T follicular helper cell (primary cell): Measurements from ENCODE around the gene MRC2.
"Not testable (repeated sequence)": the region's sequence is repeated elsewhere in the genome, so short reads cannot be mapped to it uniquely, and the experiment has no call there.

Experiments used
- DNase-seq: peaks from one replicate; pipeline ENCODE4 v3.0.0-alpha.2; 2020; ENCODE audit warnings: low read depth
- total RNA-seq, 2 experiments: gene quantifications; one replicate each; lab custom pipeline; 2026; lab: John Stamatoyannopoulos, UW

Gene MRC2
- total RNA-seq = 1.8 to 4.2 reads per million in 2 experiments

DNA sequence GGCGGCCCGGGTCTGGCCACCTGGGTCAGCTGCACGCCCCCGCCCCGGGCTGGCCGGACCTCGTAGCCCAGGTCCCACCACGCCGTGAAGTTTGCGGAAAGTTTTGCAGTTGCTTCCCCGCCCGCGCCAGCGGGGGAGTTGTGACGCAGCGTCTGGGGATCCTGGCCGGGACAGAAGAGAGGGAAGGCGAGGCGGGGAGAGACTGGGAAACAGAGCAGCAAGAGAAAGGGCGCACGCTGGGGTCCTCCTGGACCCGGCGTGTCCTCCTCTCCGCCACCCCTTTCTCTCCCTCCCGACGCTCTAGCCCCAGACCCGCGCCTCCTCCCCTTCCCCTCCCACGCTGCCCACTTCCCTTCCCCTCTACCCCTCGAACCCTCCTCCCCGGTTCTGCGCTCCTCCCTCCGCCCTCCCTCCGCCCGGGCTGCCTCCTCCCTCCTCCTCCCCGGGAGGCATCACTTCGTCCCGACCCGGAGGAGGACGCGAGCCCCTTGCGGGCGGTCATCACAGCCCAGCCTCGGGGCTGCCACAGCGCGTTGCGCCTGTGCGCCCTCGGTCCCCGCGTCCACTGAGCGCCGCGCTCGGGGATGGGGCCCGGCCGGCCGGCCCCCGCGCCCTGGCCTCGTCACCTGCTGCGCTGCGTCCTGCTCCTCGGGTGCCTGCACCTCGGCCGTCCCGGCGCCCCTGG lies at the start of gene MRC2:
TSS of gene MRC2 (plus strand) at position 452 of the 685 bp plus-strand sequence. CDS start at position 585, 133 bp downstream.
- no peak for DNase-seq

- no peak for DNase-seq
These were observed 48.5 kb upstream of the MRC2 start for GRCh38 chr17:62578757-62579487.

DNA sequence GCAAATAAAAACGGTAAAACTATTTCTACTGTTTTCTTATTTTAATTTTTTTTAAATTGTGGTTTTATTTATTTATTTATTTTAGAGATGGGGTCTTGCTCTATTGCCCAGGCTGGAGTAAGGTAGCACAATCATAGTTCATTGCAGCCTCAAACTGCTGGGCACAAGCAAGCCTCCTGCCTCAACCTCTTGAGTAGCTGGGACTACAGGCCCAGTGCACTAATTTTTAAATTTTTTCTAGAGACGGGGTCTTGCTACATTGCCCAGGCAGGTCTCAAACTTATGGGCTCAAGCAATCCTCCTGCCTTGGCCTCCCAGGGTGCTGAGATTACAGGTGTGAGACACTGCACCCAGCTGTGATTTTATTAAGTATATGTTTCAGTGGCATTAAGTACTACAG lies 46.5 kb upstream of the MRC2 start:
- DNase-seq = no peak

- no peak for DNase-seq
These were observed 45.7 kb upstream of the MRC2 start for GRCh38 chr17:62581764-62582163.

- no peak for DNase-seq
These were observed 39.9 kb upstream of the MRC2 start for GRCh38 chr17:62587554-62587953.

DNA sequence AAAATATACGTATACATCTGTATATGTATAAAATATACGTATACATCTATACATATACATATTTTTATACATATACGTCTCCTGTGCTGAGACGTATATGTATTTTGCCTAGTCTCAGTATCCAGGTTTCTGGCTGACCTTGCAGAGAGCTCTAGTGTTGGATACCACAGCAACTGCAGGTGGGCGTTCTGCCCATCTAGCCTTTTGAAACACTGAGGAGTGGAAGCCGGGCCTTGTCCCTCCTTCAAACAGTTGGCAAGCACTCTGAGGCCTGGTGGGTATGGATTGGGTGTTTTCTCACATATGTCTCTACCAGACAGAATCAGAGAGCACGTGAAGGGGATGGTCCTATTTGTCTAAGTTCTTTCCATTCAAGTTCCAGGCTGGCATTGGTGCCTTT lies 39.4 kb upstream of the MRC2 start:
- no peak for DNase-seq

GRCh38 chr17:62591333-62591732 lies 36.1 kb upstream of the MRC2 start:
- no peak for DNase-seq

DNA sequence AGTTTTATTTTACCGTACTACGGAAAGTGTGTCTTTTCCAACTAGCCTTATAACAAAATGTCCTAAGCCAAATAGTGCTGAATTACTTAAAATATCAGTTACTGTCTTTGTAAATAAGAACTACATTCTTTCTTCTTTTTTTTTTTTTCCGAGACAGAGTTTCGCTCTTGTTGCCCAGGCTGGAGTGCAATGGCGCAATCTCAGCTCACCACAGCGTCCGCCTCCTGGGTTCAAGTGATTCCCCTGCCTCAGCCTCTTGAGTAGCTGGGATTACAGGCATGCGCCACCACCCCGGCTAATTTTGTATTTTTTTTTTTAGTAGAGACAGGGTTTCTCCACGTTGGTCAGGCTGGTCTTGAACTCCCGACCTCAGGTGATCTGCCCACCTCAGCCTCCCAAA lies 35.6 kb upstream of the MRC2 start:
- DNase-seq = not testable (repeated sequence)

DNA sequence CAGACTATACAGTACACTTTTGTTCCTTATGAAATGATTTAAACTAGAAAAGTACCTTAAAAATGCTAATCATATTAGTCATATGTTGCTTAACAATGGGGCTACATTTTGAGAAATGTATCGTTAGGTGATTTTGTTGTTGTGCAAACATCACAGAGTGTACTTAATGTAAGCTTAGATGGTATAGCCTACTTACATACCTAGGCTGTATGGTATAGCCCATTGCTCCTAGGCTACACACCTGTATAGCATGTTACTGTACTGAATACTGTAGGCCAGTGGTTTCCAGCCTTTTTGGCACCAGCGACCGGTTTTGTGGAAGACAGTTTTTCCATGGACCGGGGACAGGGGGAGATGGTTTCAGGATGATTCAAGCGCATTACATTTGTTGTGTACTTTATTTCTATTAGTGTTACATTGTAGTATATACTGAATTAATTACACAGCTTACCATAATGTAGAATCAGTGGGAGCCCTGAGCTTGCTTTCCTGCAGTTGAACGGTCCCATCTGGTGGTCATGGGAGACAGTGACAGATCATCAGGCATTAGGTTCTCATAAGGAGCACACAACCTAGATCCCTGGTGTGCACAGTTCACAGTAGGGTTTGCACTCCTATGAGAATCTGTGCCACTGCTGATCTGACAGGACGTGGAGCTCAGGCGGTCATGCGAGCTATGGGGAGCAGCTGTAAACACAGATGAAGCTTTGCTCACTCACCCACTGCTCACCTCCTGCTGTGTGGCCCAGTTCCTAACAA lies 35.0 kb upstream of the MRC2 start:
- no peak for DNase-seq

DNA sequence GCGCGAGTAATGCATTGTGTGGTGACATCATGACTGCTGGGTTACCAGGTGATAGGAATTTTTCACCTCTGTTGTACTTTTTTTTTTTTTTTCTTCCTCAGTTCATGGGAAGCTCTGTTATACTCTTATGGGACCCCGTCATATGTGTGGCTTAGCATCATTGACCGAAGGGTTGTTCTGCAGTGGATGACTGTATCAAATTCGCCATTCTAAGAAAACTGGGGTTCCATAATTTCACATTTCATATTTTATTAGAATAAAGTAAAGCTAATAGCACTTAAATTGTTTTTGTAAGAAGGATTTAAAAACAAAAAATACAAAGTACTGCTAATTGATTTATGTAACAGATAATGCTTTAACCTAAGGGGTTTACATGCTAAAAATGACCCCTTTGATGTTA lies 32.0 kb upstream of the MRC2 start:
- DNase-seq = no peak

- DNase-seq = no peak
These were observed 30.8 kb upstream of the MRC2 start for GRCh38 chr17:62596662-62597061.

DNA sequence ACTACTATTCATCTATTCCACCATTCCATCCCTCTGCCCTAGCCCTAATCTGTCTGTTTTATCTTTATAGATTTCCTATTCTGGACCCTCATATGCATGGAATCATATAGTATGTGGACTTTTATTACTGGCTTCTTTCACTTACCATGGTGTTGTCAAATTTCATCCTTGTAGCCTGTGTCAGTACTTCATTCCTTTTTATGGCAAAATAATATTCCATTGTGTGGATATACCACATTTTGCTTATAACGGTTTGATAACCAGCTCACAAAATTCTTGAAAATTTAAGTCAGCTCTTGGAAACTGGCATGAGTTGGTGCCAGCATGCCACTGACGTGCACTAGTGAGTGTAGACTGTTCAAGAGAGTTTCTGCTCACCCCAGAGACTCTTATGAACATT lies 30.3 kb upstream of the MRC2 start:
- no peak for DNase-seq

DNA sequence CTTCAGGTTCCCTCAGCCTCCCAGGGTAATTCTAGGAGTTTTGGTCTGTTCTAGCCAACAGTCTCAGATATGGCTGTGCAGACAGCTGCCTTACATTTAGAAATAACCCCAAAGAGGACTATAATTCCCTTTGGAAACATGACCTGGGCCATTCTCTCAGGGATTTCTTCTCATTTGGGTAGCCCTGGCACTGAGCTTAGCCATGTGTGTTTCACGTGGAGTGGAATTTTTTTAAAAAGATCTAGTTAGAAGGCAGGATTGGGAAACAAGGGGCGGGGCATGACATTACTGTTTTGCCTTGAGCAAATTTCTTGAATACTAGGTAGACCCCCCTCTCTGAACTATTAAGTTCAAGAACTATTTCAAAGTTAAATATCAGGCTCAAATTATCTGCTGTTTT lies 29.6 kb upstream of the MRC2 start:
- DNase-seq = no peak

DNA sequence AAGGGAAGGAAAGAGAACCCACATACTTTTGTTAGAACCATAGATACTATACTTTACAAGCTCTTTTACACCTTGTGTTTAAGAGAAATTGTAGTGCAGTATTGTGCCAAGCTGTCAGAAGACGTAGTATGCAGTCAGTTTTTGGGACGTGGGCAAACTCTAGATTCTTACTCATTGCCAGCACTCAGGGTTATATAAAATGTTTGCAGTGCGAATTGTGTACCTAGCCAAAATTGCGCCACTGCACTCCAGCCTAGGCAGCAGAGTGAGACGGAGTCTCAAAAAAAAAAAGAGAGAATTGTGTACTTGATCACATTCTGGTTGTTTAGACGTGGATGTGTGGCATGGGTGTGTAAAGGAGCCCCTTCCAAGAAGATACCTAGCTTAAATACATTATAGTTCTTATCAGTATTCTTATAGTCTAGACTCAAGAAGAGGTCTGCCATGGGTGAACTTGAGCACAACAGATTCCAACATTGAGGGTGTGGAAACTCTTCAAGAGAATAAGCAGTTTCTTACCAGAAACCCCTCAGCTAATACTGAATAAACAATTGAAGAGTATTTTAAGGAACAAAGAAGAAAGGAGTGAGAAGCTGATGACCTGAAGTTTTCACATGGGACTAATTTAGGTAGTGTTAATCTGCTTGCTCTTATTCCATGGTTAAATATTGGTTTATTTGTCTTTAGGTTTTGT lies 27.4 kb upstream of the MRC2 start:
- DNase-seq = no peak

DNA sequence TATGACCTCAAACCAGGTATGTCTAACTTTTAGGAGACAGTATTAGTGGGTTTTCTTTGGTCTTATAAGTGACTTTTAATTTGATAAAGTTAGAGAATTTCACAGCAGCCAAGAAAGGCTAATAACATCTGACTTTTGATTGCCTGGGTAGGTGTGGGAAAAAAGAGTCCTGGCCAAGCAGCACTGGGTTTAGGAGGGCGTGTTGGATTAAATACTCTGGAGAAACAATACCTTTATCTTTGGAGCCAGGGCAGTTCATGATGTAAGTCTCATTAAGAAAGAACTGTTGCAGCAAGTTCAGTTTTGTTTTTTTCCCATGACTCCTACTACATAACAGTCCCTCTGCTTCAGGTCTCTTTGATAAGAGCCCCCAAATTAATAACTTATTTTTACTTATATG lies 26.7 kb upstream of the MRC2 start:
- no peak for DNase-seq

DNA sequence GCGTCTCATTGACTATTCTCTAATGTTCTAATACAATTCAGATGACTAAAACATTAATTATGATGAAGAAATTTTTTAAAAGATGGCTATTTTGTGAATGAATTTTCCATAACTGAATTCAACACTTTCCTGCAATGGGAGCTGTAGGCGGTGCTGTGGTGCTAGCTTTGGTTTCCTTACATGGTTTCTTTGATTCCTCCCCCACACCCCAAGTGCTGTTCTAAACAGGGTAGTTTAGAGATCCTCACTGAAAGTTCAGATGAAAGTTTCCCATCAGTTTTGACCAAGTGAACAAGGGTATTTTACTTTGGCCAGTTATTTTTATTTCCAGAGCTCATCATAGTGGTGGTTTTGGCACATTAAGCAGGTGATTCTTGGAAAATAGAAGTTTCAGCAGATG lies 26.0 kb upstream of the MRC2 start:
- no peak for DNase-seq

- DNase-seq = not testable (repeated sequence)
These were observed 23.7 kb upstream of the MRC2 start for GRCh38 chr17:62603783-62604182.

GRCh38 chr17:62605588-62605987 lies 21.9 kb upstream of the MRC2 start:
- no peak for DNase-seq

DNA sequence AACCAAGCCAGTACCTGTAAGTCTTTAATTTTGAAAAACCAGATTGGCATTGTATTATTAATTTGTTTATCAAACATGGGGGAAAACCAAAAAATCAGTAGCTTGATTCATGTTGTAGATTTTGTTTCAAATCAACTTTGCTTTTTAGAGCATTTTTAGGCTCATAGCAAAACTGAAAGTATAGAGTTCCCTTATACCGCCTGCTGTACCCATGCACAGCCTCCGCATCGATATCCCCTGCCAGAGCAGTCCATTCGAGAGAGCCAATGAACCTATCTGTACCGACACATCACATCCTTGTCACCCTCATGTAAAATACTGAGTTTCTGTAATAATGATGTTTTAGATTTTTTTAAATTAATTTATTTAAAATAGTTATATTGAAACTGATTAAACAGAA lies 16.2 kb upstream of the MRC2 start:
- DNase-seq = no peak

DNA sequence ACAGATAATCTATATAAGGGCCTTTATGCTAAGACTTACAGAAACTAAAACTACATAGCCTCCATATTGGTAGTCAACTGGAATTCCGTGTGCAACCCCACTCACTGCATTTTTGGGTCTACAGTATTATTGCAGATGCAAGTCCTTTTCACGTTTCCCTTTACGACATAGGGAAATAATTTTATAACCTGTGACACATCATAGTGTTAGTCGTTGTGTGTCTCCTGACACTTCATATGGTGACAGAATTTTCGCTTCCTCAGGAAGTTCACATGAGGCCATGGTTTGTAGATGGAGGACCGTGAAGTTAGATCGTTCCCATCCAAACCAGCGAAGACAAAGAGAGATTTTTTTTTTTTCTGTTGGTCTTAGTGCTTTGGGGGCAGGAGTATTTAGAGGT lies 15.7 kb upstream of the MRC2 start:
- DNase-seq = no peak

GRCh38 chr17:62612289-62612688 lies 15.2 kb upstream of the MRC2 start:
- not testable (repeated sequence) for DNase-seq

DNA sequence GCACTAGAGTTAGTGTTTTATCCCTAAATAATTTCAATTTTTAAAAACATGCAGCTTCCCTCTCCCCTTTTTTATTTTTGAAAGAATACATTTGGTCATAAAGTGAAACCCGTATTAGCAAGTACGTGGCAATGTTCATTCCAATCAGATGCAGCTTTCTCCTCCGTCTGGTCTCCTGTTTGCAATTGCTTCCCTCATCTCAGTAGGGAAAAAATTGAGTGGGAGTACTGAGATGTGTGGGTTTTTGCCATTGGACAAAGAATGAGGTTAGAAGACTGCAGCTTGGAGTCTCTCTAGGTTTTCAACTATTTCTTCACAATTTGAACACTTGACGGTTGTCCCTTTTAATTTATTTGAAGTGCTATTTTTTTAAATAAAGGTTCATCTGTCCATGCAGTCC lies 14.4 kb upstream of the MRC2 start:
- not testable (repeated sequence) for DNase-seq
